Effector memory CD4-positive, alpha-beta T cell (primary cell): ENCODE results near the gene PEDS1.
"Not testable (repeated sequence)": the region's sequence is repeated elsewhere in the genome, so short reads cannot be mapped to it uniquely, and the experiment has no call there.

ENCODE experiments used
- DNase-seq, 3 donors: peaks; one replicate each; pipeline ENCODE4 v3.0.0-alpha.2; 2020
- H3K27ac ChIP-seq: 2 replicates; pipeline ENCODE4 v1.7.0; 2013; ENCODE audit warnings: mild to moderate bottlenecking, low read length, moderate library complexity; ENCODE audit not compliant: insufficient read depth, poor library complexity, severe bottlenecking
- H3K27me3 ChIP-seq: replicated peaks from 2 replicates; pipeline ENCODE4 v1.7.0; 2013; ENCODE audit warnings: mild to moderate bottlenecking, low read length; ENCODE audit not compliant: insufficient read depth, control insufficient read depth, poor library complexity, severe bottlenecking
- H3K36me3 ChIP-seq: 2 replicates; pipeline ENCODE4 v1.7.0; 2013; ENCODE audit warnings: mild to moderate bottlenecking, low read length, moderate library complexity; ENCODE audit not compliant: control insufficient read depth, insufficient read depth
- H3K4me1 ChIP-seq: 2 replicates; pipeline ENCODE4 v1.7.0; 2013; ENCODE audit warnings: low read length, mild to moderate bottlenecking; ENCODE audit not compliant: control insufficient read depth, insufficient read depth, poor library complexity, severe bottlenecking
- H3K4me3 ChIP-seq: 2 replicates; pipeline ENCODE4 v1.7.0; 2013; ENCODE audit warnings: low read length, low read depth, mild to moderate bottlenecking; ENCODE audit not compliant: insufficient read depth, poor library complexity, severe bottlenecking
- H3K9me3 ChIP-seq: 2 replicates; pipeline ENCODE4 v1.7.0; 2013; ENCODE audit warnings: mild to moderate bottlenecking, low read length, moderate library complexity; ENCODE audit not compliant: control insufficient read depth

The PEDS1 gene

DNA sequence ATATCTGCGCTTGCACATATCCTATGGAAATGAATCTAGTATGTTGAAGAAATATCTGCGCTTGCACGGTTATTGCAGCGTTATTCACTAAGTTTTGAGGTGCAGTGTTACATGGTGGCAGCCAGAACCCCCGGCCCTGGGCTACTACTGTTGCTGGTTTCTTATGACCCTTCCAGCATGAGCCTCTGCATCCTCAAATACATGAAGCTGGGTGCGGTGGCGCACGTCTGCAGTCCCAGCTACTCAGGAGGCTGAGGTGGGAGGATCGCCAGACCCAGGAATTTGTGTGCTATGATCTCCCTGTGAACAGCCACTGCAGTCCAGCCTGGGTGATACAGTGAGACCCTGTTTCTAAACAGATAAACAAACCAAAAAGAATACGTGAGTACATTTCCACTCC, 27.8 kb upstream of the PEDS1 start:
- Histone ChIP-seq H3K36me3 (no peaks in the 10 kb centered on the region), H3K27me3 (no peaks in the 10 kb centered on the region), H3K4me1 (peaks cover 3% of the 10 kb centered on the region), H3K4me3 (no peak overlapping the region), H3K9me3 (no peaks in the 10 kb centered on the region), H3K27ac (no peak overlapping the region)
- no peak for DNase-seq

DNA sequence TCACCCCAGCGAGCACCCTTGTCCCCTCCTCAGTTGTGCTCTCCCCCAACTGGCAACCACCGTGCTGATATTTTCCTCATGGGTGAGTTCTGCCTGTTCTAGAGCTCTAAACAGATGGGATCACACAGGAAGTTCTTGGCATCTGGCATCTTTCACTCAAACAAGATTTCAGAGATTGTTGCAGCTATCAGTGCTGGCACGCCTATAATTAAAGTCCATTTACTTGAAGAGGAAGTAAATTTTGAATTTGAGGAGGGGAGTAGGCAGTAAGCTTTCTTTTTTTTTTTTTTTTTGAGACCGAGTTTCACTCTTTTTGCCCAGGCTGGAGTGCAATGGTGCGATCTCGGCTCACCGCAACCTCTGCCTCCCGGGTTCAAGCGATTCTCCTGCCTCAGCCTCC, 25.1 kb upstream of the PEDS1 start:
- H3K27ac ChIP-seq, H3K9me3 ChIP-seq, DNase-seq, H3K4me3 ChIP-seq, H3K4me1 ChIP-seq, H3K27me3 ChIP-seq, H3K36me3 ChIP-seq: not testable (repeated sequence)

DNA sequence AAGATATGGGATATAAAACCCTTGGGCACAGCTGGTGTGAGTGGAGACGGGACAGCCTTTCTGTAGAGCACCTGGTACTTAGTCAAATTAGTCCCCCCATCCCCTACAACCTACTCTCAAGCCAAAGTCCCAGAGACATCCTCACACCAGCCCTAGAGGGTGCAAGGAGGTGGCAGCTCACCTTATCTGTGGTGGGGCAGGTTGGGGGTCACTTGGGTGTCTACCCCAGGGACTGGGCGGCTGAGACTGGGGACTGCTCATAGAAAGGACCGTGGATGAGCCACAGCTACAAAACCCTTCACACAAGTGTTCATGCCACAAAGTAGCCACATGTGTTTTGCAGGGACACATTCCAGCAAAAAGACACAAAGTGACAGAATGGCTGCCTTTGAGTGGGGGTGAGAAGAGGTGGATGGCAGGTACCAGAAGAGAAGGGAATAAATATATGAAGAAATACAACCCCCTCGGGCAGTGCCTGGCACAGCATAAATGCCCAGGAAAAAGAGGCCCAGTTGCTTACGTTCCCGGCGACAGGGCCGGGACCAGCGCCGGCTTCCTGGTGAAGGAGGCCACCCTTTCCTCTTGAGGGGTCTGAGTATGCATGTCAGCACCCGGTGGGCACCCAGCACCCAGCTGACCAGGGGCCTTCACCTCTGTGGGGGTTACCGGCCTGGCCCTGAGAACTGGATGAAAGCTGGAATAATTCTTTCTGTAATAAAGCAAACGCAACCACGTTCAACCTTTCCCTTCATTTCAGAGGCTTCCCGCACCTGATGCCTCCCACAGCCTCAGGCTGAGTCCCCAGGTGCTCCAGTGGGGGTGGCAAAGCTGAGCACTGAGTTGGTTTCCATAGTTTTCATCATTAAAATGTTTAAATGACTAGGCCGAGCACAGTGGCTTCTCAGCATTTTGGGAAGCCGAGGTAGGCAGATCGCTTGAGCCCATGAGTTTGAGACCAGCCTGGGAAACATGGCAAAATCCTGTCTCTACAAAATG, 22.7 kb upstream of the PEDS1 start:
- DNase-seq = no peak
- Histone ChIP-seq H3K27me3 (no peaks in the 10 kb centered on the region), H3K36me3 (no peaks in the 10 kb centered on the region), H3K4me3 (no peak overlapping the region), H3K27ac (no peak overlapping the region), H3K9me3 (no peaks in the 10 kb centered on the region), H3K4me1 (no peaks in the 10 kb centered on the region)

DNA sequence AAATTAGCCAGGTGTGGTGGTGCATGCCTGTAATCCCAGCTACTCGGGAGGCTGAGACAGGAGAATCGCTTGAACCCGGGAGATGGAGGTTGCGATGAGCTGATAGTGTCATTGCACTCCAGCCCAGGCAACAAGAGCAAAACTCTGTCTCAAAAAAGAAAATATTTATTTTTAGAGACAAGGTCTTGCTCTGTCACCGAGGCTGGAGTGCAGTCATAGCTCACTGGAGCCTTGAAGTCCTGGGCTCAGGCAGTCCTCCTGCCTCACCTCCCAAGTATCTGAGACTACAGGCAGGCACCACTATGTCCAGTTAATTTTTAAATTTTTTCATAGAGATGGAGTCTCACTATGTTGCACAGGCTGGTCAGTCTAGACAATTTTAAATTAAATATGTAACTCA, 20.9 kb upstream of the PEDS1 start:
- Histone ChIP-seq H3K9me3 (no peaks in the 10 kb centered on the region), H3K4me1 (no peaks in the 10 kb centered on the region), H3K36me3 (no peaks in the 10 kb centered on the region), H3K27ac (no peak overlapping the region), H3K4me3 (no peak overlapping the region), H3K27me3 (no peaks in the 10 kb centered on the region)
- no peak for DNase-seq

DNA sequence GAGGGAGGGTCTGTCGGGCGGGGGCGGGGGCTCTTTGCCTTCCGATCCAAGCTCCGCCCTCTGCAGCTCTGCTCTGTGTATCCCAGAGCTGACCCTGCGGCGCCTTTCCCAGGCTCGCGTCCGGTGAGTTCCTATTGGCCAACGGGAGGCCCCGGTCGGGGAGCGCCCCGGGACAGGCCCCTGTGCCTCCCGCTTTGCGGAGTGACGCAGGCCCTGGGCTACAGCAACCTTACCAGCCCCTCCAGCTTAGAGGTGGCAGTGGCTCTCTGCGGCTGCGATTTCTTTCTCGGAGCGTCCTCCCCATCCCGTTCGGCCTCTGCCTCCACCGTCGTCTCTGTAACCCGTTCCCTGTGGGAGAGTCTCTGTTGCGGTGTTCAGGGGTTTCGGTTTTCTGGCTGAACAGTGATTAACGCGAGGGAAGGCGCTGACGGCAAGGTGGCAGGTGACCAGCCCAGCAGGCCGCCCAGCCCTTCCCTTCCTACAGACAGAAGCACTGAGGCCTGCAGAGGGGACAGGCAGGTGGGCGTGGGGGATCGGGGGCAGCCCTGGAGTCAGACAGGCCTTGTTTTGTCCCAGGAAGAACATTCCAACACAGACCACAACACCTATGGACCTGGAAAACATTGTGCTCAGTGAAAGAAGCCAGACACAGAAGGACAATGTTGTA, 19.0 kb upstream of the PEDS1 start:
- H3K9me3 ChIP-seq = no peaks in the 10 kb centered on the region
- DNase-seq = no peak
- H3K36me3 ChIP-seq = no peaks in the 10 kb centered on the region
- no peak overlapping the region for H3K4me3 ChIP-seq
- no peak overlapping the region for H3K27ac ChIP-seq
- no peaks in the 10 kb centered on the region for H3K27me3 ChIP-seq
- no peaks in the 10 kb centered on the region for H3K4me1 ChIP-seq

DNA sequence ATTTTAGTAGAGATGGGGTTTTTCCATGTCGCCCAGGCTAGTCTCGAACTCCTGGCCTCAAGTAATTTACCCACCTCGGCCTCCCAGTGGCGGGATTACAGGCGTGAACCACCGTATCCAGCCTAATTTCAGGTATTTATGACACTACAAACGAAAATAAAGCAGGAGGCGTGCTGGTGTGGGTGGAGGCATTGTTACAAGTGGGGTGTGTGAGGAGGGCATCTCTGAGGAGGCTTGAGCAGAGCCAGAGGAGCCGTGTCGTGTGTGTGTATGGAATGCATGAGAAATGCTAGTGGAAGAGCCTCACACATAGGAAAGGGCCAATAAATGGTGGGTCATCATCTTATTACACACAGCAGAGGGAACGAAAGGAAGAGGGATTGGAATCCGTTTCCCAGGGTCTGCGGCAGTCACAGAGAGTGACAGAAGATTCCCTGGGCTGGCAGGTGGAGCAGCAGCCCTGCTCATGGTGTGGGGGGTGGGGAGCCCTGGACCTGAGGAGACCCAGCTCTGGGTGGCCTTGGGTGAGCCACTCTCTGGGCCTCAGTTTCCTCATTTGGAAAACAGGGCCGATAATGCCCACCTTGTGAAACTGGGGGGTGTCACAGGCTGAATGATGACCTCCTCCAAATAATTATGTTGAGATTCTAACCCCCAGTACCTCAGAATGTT, 17.2 kb upstream of the PEDS1 start:
- H3K9me3 ChIP-seq = no peaks in the 10 kb centered on the region
- no peak overlapping the region for H3K27ac ChIP-seq
- no peaks in the 10 kb centered on the region for H3K36me3 ChIP-seq
- no peak for DNase-seq
- H3K27me3 ChIP-seq = no peaks in the 10 kb centered on the region
- H3K4me1 ChIP-seq = no peaks in the 10 kb centered on the region
- no peak overlapping the region for H3K4me3 ChIP-seq

DNA sequence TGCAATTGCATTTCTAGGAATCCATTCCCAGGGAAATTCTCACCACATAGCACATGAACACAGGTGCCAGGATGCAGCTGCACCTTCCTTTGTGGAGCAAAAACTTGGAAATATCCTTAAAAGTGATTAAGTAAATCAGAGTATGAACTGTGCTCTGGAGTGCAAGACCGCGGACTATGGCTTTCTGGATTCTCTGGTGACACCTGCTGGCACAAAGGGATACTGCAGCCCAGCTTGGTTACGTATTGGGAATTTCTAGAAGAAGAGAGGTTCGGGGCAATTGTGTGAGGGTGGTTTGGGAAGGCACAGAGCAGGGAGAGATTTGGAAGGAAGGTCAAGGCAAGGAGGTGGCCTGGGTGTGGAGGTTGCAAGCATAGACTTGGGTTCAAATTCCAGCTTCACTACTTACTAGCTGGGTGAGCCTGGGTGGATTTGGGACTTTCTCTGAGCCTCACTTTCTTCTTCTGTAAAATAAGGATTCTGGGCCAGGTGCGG, 15.9 kb upstream of the PEDS1 start:
- no peaks in the 10 kb centered on the region for H3K27me3 ChIP-seq
- no peak overlapping the region for H3K27ac ChIP-seq
- no peaks in the 10 kb centered on the region for H3K4me1 ChIP-seq
- DNase-seq = peak; percentile 58 to 66 (median 61)
- no peaks in the 10 kb centered on the region for H3K36me3 ChIP-seq
- H3K4me3 ChIP-seq = no peak overlapping the region
- H3K9me3 ChIP-seq = no peaks in the 10 kb centered on the region

DNA sequence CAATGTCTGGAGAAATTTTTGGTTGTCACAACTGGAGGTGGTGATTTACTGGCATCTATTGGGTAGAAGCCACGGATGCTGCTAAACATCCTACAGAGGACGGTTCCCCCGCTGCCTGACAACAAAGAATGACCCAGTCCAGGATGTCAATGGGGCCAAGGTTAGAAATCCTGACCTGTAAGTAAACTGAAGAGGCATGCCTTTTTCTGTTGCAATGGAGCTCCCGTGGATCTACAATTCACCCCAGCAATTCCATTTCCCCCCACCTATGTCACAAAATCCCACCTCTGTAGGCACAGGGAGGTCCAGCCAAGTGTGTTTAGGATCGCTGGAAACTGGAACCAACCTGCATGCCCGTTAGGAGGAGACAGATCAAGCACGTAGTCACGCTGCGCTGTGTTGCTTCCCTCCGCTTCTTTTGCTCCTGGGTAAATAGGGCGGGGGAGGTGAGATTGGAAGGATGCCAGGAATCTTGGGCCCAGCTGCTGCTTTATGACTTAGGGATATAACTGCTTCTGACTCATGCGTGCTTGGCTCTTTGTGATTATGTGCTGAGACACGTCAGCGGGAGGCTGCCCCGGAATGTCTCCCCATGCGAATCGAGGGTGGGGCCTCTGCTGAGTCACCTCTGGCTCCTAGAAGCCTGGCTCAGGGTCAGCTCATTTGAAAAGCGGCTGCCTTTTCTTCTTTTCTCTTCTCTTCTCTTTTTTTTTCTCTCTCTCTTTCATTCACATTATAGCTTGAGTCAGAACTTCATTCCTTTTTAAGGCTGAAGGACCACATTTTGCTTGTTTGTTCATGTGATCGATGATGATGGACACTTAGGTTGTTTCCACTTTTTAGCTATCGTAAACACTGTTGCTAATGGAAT, 12.4 kb upstream of the PEDS1 start:
- Histone ChIP-seq H3K9me3 (no peaks in the 10 kb centered on the region), H3K4me1 (no peaks in the 10 kb centered on the region), H3K27ac (no peak overlapping the region), H3K36me3 (no peaks in the 10 kb centered on the region), H3K27me3 (no peaks in the 10 kb centered on the region), H3K4me3 (no peak overlapping the region)
- peak; percentile 47 to 61 (median 59) for DNase-seq

DNA sequence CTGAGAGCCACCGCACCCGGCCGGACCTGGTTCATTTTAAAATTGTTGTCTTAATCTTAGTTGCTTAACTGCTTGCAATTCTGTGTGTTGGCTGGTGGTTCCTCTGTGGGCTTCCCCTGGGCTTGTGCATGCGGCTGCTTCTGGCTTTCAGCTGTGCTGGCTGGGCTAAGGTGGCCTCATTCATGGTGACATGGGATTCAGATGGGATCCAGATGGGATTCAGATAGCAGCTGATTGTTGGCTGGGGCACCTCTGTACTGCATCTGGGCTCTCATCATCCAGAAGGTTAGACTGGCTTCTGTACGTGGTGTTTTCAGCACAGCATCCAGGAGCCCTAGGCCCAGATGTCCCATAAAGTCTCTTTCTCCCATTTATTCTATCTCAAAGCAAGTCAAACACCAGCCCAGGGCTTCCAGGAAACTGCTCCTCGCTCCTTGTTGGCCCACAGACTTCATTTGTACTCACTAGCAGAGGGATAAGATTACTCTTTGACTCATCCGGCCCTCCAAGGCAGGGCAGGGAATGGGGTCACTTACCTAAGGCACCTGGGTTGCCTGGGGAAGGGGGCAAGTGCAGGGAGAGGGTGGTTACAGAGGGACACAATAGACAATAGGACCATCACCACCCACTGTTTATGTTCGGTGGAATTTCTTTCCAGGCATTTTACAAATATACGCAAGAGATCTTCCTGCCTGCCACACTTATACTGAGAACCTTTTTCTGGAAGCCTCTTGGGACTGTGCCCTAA, 10.2 kb upstream of the PEDS1 start:
- H3K4me1 ChIP-seq = no peaks in the 10 kb centered on the region
- no peaks in the 10 kb centered on the region for H3K9me3 ChIP-seq
- H3K4me3 ChIP-seq = no peak overlapping the region
- H3K36me3 ChIP-seq = no peaks in the 10 kb centered on the region
- H3K27me3 ChIP-seq = no peaks in the 10 kb centered on the region
- no peak overlapping the region for H3K27ac ChIP-seq
- DNase-seq = no peak
